HL-60 (cell line): ENCODE measurements around the gene DYNLT2.

Experiments
- DNase-seq, 2 experiments: peaks; one replicate each; pipeline ENCODE4 v3.0.0-alpha.2; 2010 to 2020; ENCODE audit warnings: low read depth in 1 of 2, low spot score in 1 of 2
- H3K27ac ChIP-seq: fragments of 250-450 bp; sonication (Bioruptor Pico); replicated peaks from 2 replicates; pipeline ENCODE4 v1.5.1; 2020; ENCODE audit warnings: mild to moderate bottlenecking, moderate library complexity
- H3K27me3 ChIP-seq: fragments of 250-450 bp; sonication (Bioruptor Pico); 2 replicates; pipeline ENCODE4 v1.5.1; 2021; ENCODE audit warnings: mild to moderate bottlenecking, moderate library complexity; ENCODE audit not compliant: insufficient read depth, poor library complexity, severe bottlenecking
- H3K4me3 ChIP-seq: replicated peaks from 2 replicates; pipeline ENCODE4 v1.5.1; 2011; ENCODE audit warnings: mild to moderate bottlenecking, control low read depth, low read length; ENCODE audit not compliant: insufficient read depth
- CTCF ChIP-seq: IDR thresholded peaks from one replicate; pipeline ENCODE4 v1.5.1; 2011; ENCODE audit warnings: low read length, control low read depth, inconsistent platforms; ENCODE audit not compliant: insufficient read depth
- GABPA ChIP-seq: IDR thresholded peaks from 2 replicates; pipeline ENCODE4 v1.6.1; 2012; ENCODE audit warnings: low read depth
- POLR2AphosphoS5 ChIP-seq: IDR thresholded peaks from 2 replicates; pipeline ENCODE4 v1.6.1; 2012; ENCODE audit warnings: low read depth
- REST ChIP-seq: IDR thresholded peaks from 2 replicates; pipeline ENCODE4 v1.6.1; 2012; ENCODE audit warnings: low read depth; ENCODE audit not compliant: insufficient replicate concordance
- SPI1 ChIP-seq: IDR thresholded peaks from 2 replicates; pipeline ENCODE4 v1.6.1; 2012; ENCODE audit warnings: low read depth, mild to moderate bottlenecking, borderline replicate concordance

Gene DYNLT2

GRCh38 chr6:169788809-169789145 is 37.4 kb upstream of the DYNLT2 start:
- no peak overlapping the region for H3K4me3 ChIP-seq
- no peak overlapping the region for H3K27ac ChIP-seq
- TF ChIP-seq POLR2AphosphoS5 = no peak
- TF ChIP-seq CTCF = no peak
- no peak for TF ChIP-seq GABPA
- no peak for TF ChIP-seq SPI1
- no peak for TF ChIP-seq REST
- H3K27me3 ChIP-seq = peaks cover 8% of the 10 kb centered on the region
- DNase-seq = no peak

GRCh38 chr6:169787797-169788196 is 36.4 kb upstream of the DYNLT2 start:
- DNase-seq = no peak
- no peak for TF ChIP-seq GABPA
- no peak for TF ChIP-seq SPI1
- no peak for TF ChIP-seq CTCF
- no peak for TF ChIP-seq REST
- no peak for TF ChIP-seq POLR2AphosphoS5
- Histone ChIP-seq H3K4me3 (no peak overlapping the region), H3K27ac (no peak overlapping the region), H3K27me3 (peaks cover 8% of the 10 kb centered on the region)

GRCh38 chr6:169786349-169786748 is 35.0 kb upstream of the DYNLT2 start:
- H3K4me3 ChIP-seq = no peak overlapping the region

More at GRCh38 chr6:169786349-169786748, 35.0 kb upstream of the DYNLT2 start:
- Histone ChIP-seq H3K27me3 (peaks cover 7% of the 10 kb centered on the region), H3K27ac (no peak overlapping the region)
- no peak for DNase-seq
- TF ChIP-seq SPI1 = no peak
- no peak for TF ChIP-seq POLR2AphosphoS5
- no peak for TF ChIP-seq REST
